OCI-LY3 (cell line): ENCODE results near the gene DMTF1.

Experiments used
- EZH2phosphoT487 ChIP-seq: fragments of 200-600 bp; shearing (Covaris generic); IDR thresholded peaks from 2 replicates; pipeline ENCODE4 v1.6.1; 2018; ENCODE audit warnings: antibody characterized with exemption, mixed run types, low read depth
- TF ChIP-seq, protein P1 (sequence below): fragments of 200-600, 300-600 bp; sonication (generic); IDR thresholded peaks from 2 replicates; pipeline ENCODE4 v1.5.1; 2014; ENCODE audit warnings: antibody characterized with exemption, low read length, low read depth

DNA sequence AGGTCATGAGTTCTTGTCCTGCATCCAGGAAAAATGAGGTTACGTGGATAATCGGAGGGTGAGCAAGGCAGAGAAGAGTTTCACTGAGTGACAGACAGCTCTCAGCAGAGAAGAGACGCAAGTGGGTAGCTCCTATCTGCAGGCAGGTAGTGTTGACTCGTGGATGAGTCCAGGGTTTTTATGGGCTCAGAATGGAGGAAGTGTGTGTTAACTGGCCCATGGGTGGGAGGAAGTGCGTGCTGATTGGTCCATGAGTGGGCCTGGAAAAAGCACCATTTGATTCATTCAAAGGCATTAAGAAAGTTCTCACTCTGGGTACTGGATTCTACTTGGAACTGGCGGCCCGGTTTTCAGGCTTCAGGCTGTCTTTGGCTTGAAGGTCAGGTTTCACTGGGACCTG lies 4.8 kb upstream of the DMTF1 start:
- TF ChIP-seq, protein P1, sequence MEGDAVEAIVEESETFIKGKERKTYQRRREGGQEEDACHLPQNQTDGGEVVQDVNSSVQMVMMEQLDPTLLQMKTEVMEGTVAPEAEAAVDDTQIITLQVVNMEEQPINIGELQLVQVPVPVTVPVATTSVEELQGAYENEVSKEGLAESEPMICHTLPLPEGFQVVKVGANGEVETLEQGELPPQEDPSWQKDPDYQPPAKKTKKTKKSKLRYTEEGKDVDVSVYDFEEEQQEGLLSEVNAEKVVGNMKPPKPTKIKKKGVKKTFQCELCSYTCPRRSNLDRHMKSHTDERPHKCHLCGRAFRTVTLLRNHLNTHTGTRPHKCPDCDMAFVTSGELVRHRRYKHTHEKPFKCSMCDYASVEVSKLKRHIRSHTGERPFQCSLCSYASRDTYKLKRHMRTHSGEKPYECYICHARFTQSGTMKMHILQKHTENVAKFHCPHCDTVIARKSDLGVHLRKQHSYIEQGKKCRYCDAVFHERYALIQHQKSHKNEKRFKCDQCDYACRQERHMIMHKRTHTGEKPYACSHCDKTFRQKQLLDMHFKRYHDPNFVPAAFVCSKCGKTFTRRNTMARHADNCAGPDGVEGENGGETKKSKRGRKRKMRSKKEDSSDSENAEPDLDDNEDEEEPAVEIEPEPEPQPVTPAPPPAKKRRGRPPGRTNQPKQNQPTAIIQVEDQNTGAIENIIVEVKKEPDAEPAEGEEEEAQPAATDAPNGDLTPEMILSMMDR: no peak
- TF ChIP-seq EZH2phosphoT487: no peak
